NCI-H446 treated with DMSO at 0.1 percent for 48 hours (cell line): ENCODE data around the gene TMEM80.

ENCODE experiments used
- DNase-seq: peaks from one replicate; lab custom pipeline; 2025; lab: John Stamatoyannopoulos, UW

The TMEM80 gene

DNA sequence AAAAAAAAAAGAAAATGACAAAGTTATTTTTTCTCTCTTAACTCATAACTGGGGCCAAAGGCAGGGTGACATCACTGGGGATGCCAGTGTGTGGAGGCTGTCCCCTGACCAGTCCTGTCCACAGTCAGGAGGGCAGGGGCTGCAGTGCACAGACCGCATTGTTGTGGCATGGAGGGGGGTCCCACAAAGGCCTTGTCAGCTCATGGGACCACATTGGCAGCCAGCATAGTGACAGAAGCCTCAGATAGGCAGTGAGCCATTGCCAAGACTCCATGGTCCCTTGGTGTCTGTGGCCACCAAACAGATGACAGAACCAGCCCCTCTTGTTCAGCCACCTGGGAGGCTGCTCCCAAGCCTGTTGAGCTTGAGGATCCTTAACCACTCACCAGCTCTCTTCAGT, 4.1 kb downstream of the TMEM80 start:
- DNase-seq: no peak

DNA sequence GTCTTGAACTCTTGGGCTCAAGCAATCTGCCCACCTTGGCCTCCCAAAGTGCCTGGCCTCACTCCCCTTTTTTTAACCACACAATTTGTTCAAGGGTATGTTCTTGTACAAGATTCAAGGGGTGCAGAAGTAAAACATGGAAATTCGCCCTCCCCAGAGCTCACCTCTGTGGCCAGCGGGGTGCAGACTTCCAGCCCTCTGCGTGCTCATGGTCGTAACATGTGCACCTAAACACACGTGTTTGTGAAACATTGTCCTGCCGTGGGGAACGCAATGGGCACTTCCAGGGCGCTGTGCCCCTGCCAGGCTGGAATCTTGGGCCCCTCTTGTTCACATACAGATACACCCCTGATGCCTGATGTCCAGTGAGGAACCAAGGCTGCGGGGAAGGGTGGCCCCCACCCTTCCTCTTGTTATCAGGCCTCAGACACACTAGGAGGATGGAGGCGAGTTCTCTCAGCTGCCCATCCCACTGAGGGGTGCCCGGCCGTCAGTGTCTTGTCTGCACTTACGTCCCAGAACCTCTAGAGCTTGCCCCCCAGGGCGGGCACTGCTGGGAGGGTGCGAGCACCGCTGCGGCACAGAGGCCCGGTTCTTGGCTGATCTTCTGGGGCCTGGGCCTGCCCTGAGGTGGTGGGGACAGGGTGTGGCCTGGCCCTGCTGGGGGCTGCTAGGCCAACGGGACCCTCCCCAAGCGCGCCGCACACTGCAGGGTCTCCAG, 6.3 kb downstream of the TMEM80 start:
- DNase-seq: no peak

GRCh38 chr11:702462-703461, 7.1 kb downstream of the TMEM80 start:
- no peak for DNase-seq

DNA sequence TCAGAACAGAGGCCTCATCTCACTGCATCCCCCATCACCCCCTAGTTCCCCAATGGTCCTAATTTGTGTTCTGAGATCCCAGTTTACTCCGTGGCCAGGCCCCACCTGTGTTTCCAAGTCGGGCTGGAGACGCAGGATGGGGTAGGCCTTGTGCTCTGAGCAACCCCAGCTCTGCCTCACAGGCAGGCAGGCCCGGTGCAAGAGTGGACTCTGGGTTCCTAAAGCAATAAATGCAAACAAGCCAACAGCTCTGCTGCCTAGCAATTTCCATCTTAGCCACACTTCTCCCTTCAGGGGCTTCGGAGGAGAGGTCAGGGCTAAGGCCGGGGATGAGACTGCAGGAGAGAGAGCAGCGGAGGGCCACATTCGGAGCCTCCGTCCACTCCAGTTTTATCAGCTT, 7.9 kb downstream of the TMEM80 start:
- DNase-seq: no peak

DNA sequence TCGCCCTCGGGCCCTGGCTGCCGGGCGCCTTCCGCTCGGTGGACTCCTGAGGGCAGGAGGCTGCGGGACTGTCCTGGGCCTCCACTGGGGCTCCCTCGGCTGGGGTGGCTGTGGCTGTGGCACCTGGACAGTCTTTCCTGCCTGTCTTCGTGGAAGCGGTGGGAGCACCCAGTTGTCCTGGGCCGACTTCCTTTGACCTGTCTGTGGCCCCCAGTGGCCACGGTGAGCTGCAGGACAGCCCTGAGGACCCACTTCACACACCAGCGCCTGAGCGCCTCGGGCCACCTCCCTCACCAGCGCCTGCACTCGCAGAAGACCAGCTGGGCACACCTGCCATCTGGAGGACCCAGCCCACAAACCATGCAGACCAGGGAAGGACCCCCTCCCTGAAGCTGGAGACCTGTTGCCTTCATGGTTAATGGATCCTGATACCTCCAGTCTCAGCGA, 8.6 kb downstream of the TMEM80 start:
- no peak for DNase-seq

- no peak for DNase-seq
Observed at GRCh38 chr11:704781-705645, 9.4 kb downstream of the TMEM80 start.

GRCh38 chr11:705646-706438, 10.2 kb downstream of the TMEM80 start, which contains the start of gene EPS8L2:
Gene EPS8L2, plus strand, starts transcription at chr11:706231. Its CDS starts 3,177 bp downstream, at chr11:709408.
- no peak for DNase-seq

DNA sequence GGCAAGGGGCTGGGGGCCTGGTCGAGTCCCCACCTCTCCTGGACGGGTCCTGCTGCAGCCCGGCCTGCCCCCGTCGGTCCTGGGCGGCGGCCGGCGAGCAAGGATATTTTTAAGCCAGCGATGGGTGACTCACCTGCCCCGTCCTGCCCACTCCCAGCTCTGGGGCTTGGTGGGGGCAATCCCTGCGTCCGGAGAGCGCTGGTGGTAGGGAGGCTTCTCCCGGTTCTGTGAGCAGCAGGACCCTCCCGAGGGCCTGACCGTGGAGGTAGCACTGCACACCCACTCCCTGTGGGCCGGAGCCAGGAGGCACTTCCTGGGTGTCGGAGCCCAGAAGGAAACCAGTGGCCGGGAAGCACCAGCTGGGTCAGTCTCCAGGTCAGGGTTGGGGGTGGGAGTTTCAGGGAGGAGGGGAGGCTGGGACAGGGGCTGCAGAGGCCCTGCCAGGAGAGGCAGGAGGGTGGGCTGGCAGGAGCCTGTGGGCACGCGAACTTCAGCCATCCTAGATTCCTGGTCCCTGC, 10.9 kb downstream of the TMEM80 start:
- DNase-seq: no peak

DNA sequence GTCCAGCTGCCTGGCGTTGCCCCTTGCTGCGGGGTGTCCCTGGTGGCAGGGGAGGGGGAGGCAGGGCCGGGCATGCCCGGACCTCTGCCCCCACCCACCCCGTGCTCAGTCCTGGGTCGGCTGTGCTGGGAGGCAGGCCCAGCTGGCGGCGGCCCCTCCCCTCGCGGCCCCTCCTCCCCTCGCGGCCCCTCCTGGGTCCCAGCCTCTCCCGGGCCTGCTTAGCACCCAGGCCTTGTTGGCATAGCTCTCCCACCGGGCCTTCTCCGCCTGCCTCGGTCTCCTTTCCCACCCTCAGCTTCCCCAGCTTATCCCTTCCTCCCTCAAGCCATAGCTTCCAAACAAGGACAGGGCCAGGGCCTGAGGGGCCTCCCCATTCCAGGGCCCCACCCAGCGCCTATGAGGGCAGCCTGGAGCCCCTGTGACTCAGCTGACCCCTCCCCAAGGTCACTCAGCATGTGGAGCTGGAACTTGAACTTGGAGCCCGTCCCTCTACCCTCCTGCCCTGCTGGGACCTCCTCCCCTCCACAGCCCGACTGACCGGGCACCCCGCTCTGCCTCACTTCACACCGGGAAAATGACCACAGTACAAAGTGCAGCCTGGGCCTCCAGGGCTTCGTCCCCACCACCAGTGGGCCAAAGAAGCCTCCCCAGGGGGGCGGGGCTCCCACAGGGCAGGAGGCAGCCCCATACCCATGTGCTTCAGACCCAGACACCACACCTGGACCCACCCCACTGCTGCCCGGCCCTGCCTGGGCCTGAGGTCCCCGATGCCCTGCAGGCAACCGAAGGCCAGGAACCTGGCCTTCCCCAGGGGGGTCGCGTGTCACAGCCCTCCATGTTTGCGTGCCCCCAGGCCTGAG, 11.6 kb downstream of the TMEM80 start:
- DNase-seq: no peak

- no peak for DNase-seq
Observed at GRCh38 chr11:707817-708420, 12.3 kb downstream of the TMEM80 start.

DNA sequence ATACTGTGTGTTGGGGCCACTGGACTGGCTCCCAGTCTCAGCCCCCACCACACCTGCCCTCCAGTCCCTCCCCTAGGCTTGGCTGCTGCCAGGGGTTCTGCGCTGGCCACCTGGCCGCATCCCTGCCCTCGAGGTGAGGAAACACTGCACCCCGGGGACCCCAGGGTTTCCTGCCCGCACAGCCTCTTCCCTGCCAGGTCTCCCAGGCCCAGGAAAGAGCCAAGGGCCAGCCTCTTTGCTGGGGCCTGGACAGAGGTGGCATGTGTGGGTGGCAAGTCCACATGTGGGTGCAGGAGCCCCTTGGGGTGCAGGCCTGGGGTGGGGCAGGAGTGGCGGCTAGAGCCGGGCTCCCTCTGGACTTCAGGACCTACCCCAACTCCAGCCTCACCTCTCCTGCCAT, 12.9 kb downstream of the TMEM80 start:
- no peak for DNase-seq

GRCh38 chr11:709109-709997, 13.7 kb downstream of the TMEM80 start:
- DNase-seq: no peak

DNA sequence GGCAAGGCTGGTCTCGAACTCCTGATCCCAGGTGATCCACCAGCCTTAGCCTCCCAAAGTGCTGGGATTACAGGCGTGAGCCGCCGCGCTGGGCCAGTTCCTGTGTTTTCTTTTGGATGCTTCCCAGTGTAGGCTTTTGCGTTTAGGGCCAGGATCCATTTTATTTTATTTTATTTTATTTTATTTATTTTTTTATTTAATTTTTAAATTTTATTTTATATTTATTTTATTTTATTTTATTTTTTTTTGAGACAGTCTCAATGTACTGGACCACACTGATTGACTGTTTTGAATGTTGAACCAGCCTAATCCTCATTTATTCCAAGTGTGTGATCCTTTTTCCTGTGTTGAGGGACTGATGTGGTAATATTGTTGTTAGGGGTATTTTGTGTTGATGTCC, 18.8 kb downstream of the TMEM80 start:
- DNase-seq: no peak

DNA sequence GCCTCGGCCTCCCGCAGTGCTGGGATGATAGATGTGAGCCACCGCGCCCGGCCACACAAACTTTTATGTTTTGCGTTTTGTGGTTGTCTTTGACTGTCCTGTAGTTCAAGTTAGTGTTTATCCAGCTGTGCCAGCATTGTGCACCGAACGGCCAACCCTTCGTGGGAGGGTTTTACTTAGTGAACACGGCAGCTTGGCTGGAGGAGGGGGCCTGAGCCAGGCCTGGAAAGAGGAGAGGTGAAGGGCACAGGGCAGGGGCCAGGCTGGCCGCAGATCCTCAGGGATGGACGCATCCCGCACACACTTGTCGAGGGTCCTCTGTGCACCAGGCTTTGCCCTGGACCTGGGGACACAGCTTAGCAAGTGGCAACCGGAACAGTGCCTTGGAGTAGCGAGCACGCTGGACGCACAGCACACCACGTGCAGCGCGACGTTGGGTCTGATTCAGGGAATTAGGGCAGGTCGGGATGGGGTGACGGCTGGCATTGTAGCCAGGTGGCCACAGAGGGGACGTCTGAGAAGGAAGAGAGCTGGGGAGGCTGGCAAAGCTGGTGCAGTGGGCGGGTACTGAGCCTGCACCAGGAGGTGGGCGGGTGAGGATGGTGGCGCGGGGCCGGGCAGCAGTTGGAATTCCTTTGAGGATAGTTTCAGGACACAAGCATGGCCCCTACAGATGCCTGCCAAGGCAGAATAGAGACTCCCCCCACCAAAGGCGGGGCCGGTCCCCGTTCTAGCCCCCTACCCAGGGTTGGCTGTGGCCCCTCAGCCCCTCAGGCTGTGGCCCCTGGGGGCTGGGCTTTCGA, 23.8 kb downstream of the TMEM80 start:
- DNase-seq: no peak

GRCh38 chr11:720017-720641, 24.5 kb downstream of the TMEM80 start:
- no peak for DNase-seq

GRCh38 chr11:720642-721246, 25.1 kb downstream of the TMEM80 start:
- DNase-seq: no peak

DNA sequence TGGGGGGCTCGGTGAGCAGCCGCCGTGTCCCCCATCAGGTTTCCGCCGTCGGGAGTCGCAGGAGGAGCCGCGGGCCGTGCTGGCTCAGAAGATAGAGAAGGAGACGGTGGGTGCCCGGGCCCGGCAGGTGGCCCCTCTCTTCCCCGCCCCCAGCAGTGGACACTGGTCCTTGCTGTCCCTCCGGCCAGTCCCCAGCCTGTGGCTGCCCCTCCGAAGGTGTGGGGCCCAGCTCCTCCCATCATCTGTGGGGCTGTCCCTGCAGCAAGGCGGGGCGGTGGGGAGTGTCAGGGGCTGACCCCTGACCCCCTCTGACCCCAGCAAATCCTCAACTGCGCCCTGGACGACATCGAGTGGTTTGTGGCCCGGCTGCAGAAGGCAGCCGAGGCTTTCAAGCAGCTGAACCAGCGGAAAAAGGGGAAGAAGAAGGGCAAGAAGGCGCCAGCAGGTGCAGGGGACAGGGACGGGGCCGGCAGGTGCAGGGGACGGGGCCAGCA, 25.7 kb downstream of the TMEM80 start:
- no peak for DNase-seq
